WTC11 (cell line): ENCODE results near the gene AUH.

Experiments used
- ELF4 ChIP-seq: sonication (generic); formaldehyde crosslinking; IDR thresholded peaks from 2 replicates; pipeline ENCODE4 v1.8.1; 2022; ENCODE audit warnings: low read depth, mild to moderate bottlenecking, moderate library complexity, missing genetic modification reagents
- ESRRA ChIP-seq: sonication (generic); formaldehyde crosslinking; IDR thresholded peaks from 2 replicates; pipeline ENCODE4 v1.8.1; 2022; ENCODE audit warnings: mild to moderate bottlenecking, missing genetic modification reagents, borderline replicate concordance
- ZNF263 ChIP-seq: sonication (generic); formaldehyde crosslinking; IDR thresholded peaks from 2 replicates; pipeline ENCODE4 v1.8.1; 2022; ENCODE audit warnings: low read depth, mild to moderate bottlenecking, moderate library complexity, missing genetic modification reagents
- TF ChIP-seq, protein P1 (sequence below): sonication (generic); formaldehyde crosslinking; IDR thresholded peaks from 2 replicates; pipeline ENCODE4 v1.8.0; 2022; ENCODE audit warnings: mild to moderate bottlenecking, missing genetic modification reagents
- TF ChIP-seq, protein P2 (sequence below): fragments of 200-600 bp; IDR thresholded peaks from 2 replicates; pipeline ENCODE4 v1.8.0; 2022; ENCODE audit warnings: antibody characterized with exemption

DNA sequence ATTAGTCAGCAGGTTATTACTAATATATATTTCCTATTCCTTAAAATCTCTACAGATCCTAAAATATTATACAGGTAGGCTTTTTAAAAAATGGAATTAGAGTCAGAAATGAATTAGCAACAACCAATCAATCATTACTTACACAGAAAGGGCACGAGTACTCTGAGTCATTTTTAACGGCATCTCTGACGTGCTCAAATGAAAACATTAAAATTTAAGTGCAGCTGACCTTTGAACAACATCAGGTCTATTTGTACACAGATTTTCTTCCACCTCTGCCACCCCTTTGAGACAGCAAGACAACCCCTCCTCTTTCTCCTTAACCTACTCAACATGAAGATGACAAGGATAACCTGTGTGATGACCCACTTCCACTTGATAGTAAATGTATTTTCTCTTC is 19.1 kb downstream of the AUH start:
- TF ChIP-seq, protein P1, sequence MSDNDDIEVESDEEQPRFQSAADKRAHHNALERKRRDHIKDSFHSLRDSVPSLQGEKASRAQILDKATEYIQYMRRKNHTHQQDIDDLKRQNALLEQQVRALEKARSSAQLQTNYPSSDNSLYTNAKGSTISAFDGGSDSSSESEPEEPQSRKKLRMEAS (CRISPR knock-in tag): no peak
- TF ChIP-seq ESRRA (CRISPR knock-in tag) (no peak), ELF4 (CRISPR knock-in tag) (no peak), ZNF263 (CRISPR knock-in tag) (no peak)
- TF ChIP-seq, protein P2, sequence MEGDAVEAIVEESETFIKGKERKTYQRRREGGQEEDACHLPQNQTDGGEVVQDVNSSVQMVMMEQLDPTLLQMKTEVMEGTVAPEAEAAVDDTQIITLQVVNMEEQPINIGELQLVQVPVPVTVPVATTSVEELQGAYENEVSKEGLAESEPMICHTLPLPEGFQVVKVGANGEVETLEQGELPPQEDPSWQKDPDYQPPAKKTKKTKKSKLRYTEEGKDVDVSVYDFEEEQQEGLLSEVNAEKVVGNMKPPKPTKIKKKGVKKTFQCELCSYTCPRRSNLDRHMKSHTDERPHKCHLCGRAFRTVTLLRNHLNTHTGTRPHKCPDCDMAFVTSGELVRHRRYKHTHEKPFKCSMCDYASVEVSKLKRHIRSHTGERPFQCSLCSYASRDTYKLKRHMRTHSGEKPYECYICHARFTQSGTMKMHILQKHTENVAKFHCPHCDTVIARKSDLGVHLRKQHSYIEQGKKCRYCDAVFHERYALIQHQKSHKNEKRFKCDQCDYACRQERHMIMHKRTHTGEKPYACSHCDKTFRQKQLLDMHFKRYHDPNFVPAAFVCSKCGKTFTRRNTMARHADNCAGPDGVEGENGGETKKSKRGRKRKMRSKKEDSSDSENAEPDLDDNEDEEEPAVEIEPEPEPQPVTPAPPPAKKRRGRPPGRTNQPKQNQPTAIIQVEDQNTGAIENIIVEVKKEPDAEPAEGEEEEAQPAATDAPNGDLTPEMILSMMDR: no peak
